HG03558 (cell line): ENCODE data around the gene TNK2.

ENCODE experiments used
- ATAC-seq: cut with Tn5 transposase; IDR thresholded peaks from one replicate; pipeline ENCODE4 v1.9.1; 2021; ENCODE audit warnings: moderate number of reproducible peaks; ENCODE audit not compliant: unreplicated experiment; ENCODE audit errors: extremely low read depth

The TNK2 gene

DNA sequence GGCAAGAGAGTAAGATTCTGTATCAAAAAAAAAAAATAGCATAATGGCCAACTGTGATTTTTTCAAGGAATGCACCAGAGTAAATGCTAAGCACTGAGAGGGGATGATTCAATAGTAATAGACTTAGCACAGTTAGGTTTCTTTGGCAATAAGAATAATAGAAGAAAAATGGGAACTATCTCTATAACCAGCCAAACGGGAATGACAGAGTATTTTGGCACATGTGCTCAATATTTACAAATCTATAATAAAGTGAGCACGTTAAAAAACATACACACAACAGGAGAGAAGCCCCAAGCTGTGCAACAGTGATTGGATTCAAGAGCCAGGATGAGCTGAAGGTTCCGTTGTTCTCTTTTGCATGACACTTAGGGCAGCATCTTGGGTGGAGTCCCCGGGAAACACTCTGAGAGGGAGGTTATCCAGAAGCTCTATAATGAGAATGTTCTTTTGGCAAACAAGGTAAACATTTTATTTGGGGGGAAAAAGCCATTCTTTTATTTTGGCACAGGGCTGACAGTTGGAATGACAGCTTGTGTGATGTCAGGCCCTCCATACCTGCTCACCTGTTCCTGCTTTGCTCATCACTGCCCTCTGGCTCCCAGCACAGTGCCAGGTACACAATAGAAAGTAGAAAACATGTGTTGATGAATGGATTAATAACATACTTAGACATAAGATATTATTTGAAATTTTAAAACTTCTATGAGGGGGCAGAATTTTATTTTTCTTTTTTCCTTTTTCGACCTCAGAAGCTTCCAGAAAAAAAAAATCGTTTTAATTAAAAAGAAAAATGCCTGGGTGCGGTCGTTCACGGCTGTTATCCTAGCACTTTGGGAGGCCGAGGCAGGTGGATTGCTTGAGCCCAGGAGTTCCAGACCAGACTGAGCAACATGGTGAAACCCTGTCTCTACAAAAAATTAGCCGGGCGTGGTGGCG lies 52.6 kb downstream of the TNK2 start:
- no peak for ATAC-seq

DNA sequence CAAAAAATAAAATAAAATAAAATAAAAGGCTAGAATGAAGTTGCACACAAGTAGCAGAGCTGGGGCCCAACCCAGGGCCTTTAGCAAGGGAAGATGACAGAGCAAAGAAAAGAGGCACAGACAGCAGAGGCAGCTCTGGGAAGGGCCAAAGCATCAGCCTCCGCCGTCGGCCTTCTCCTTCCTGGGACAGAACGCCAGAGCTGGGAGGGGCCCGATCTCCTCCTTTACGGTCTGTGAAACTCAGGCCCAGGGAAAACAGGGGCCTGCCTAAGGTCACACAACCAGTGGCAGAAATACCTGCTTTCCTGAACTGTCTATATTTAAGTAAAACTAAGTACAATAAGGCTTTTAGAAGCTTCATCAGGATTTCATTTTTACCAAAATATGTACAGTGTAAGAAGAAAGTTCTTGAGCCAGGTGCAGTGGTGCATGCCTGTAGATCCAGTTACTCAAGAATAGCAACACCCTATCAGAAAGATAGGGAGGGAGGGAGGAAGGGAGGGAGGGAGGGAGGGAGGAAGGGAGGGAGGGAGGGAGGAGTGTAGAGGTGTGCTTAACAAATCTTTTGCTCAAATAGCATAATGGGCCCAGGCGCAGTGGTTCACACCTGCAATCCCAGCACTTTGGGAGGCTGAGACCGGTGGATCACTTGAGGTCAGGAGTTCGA lies 53.6 kb downstream of the TNK2 start:
- ATAC-seq: no peak

DNA sequence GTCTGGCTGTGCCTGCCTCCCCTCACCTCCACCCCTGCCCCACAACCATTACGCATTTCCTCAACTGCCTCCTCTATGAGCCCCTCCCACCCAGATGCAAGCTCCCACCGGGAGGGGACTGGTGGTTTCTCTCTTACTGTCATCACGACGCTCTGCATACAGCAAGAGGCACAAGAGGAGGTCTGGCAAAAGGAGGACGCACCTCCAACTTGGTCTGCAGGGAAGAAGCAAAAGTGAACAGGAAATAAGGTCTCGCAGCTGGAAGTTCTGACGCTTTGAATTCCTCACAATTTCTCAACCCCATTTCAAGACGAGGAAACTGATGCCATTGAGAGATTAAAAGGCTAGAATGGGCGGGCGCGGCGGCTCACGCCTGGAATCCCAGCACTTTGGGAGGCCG lies 54.4 kb downstream of the TNK2 start:
- no peak for ATAC-seq

DNA sequence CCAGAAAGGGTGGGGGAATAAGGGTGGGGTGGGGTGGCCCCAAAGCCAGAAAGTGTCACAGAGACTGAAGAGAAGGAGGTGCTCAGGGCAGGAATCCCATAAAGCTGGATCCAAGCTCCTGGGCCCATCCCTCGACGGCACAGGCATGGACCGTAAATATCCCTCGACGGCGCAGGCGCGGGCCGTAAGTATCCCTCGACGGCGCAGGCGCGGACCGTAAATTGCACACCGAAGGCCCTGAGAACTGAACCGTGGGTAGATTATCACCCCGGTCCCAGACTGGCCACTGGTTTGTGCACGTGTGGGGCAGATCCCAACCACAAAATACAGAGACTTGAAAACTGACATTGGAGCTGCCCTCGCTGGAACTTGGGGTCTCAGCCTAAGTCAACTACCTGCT lies 55.3 kb downstream of the TNK2 start:
- no peak for ATAC-seq

DNA sequence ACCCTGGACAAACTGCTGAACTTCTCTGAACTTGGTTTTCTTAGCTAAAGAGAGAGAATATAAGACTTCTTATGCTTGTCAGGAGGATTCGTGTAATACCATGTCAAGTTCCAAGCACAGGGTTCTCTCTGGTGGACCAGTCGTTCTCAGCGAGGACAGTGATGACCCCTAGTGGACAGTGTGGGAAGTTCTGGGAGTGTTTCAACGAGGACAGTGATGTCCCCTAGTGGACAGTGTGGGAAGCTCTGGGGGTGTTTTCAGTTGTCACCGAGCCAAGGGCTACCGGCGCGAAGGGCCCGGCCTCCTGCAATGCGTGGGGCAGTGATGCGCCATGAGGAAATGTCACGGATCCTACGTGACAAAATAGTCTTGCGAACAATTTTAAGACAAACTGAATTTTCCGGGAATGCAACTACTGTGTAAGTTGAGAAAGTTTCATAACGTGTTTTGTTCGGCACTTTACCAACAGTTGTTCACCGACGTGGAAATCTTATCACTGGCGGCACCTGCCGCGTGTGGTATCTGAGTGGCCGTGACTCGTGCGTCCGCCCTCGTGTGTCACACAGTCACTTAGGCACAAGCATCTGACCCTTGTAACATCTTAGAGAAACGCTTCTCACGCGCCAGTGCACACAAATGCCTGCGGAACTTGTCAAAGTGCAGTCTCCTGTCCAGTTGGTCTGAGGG lies 57.4 kb downstream of the TNK2 start:
- peak; percentile 56 for ATAC-seq

DNA sequence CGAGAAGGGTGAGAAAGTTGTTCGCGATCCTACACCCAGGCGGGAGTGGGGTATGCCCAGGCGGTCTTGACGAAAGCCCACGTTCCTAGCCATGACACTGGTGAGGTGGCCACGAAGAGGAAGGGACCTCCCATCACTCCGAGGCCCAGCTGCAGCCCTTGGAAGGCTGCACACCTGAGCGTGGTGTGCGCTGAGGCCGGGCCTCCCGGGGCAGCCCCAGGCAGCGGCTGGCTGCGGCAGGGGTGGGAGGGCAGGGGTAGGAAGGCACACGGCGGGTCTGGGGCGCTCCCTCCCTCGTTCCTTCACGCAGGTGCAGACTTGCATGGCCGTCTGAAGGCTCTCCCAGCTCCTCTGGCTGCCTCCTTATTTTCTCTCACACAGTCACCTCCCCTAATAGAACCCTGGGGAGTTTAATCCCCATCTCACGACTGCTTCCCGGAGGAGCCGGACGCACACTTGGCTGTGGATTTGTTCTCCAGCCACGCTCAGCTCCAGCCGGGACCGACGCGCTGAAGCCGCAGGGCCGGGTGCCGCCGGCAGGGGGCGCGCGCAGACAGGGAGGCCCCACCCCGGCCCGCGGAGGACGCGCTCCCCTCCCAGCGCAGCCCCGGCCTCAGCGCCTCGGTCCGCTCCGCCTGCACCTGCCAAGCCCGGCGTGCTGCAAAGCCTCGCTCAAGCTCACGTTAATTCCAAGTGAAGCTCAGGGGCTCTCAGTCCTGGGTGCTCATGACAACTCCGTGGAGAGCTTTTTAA lies 58.9 kb downstream of the TNK2 start:
- no peak for ATAC-seq

DNA sequence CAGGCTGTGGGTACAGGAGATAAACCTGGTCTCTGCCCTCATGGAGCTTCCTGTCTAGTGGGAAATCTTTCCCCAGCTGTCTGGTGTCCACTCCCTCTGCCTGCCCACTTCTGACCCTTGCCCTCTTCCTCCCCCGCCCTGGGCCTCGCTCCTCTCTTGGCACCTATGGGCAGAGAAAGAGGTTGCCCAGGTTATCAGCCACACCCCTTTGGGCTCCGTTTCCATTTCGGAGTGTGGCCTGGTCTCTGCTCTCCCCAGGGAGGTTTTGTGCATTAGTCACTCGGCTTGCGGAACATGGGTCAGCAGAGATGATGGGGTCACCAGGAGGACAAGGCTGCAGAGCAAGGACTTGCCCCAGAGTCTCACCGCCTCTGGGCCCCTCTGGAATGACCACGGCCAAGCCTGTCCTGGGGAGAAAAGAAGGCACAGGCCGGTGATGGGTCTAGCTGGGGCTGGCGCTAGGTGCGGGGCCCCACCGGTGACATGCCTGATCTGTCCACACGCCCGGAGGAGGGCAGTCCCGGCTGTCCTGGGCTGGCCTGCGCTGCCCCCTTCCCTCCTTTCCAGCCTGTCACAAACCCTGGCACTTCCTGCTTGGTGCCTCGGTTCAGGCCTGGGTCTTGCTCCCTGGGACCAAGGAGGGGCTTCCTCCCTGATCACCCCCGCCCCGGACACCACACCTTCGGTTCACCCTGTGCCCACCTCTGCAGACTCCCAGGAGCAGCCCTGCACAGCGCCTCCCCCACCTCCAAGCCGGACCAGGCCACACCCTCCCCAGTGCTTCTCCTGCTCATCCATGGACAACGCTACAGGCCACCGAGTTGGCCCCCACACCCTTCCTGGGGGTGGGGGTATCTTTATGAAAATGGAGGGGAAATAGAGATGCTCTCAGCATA lies 61.0 kb downstream of the TNK2 start:
- no peak for ATAC-seq

DNA sequence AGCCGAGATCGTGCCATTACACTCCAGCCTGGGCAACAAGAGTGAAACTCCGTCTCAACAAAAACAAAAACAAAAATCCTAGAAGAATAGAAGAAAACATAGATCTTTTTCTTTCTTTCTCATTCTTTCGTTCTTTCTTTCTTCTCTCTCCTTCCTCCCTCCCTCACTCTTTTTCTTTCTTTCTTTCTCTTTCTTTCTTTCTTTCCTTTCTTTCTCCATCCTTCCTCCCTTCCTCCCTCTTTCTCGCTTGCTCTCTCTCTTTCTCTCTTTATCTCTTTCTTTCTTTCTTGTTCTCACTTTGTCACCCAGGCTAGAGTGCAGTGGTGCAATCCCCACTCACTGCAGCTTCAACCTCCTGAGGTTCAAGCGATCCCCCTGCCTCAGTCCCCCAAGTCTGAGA lies 62.9 kb downstream of the TNK2 start:
- ATAC-seq: no peak

DNA sequence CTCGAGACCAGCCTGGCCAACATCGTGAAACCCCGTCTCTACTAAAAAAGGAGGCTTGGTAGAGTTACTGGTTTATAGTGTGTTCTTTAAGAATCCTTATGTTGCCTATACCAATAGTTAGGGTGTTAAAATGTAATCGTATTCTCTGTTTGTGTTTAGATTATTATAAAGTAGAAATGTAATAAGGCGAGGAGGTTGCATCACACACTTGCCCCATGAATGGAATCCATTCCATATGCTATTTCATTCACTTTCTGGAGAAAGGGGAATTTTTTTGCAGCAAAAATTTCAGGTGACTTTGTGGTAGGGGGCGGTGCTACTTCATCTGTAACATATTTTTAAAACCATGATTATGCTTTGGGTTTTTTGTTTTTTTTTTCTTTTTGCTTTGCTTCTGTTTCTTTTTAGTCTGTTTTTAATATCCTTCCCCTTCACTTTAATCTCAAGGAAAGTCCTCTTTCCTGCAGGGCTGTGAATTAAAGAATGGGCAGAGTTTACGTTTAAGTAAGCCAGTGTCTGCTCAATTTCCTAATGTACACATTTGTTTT lies 63.6 kb downstream of the TNK2 start:
- ATAC-seq: no peak

DNA sequence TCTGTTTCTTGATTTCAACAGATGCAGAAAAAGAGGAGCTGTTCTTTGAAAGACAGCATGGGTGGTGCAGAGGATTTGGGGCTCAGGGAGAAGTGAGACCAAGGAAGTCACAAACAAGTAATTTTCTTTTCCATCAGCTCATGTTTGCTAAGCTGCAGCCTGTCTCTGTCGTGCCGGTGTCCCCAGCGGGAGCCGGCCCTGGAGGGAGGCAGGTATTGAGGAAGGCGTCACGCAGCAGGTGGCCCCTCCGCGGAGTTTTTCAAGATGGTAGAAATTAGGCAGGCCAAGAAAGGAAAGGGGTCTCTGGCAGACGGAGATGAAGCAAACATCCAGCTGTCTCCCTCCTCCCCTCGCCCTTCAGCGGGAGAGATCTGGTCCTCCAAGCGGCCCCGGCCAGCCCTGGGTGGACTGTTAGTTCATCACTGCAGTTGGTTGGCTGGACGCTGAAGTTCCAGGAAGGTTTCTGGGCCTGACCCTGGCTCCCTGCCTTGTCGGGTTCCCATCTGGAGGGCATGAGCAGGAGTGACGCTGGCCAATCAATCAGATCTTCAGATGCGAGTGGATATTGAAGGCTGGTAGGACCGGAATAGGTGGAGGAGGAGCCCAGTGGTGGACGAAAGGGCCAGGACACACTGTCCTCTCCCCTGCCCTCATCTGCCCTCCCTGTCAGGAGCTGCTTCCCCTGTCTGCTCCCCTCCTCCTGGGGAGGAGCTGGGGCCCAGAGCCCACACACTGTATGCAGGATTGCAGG lies 68.9 kb downstream of the TNK2 start:
- ATAC-seq: no peak

DNA sequence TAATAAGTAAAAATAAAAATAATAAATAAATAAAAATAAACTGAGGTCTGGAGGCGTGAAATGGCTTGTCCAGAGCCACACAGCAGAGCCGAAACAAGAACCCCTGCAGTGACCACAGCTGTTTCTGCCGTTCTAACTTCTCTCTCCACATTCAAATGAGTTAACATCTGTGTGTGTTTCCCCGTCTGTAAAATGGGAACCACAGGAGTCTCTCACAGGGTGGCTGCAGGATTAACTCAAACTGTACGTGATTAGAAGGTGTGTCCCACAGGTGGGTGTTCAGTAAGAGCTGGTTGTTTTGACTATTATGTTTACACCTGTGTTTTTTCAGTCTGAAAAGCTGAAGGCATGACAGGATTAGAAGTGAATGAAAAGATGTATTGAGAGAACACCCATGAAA lies 69.6 kb downstream of the TNK2 start:
- ATAC-seq: no peak

DNA sequence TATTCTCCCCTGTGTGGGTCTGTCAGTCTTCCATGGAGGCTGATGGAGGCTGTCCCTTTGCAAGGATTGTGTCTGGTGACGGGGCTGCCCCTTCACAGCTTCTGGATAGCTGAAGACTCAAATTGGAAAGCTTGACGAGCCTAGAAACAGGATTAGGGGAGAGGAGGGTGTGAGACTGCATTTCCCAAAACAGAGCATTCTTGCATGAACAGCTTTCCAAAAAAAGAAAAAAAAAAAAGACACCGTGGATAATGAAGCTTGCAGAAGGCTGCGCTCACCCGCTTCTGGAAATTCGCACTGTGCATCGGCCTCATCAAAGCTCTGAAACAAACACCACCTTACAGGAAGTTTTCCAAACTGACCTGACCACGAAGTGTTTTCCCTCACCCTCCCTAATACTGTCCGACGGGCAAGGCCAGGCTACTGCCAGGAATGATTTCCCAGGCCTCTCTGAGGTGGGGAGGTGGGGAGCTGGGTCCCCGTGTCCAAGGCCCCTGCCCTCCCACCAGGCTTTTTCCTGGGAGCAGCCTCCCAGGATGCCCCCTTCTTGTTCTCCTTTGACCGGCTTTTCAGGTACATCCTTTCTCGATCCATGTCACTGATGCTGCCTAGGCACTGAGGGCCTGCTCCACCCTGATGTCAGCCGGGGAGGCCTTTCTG lies 71.7 kb downstream of the TNK2 start:
- no peak for ATAC-seq

DNA sequence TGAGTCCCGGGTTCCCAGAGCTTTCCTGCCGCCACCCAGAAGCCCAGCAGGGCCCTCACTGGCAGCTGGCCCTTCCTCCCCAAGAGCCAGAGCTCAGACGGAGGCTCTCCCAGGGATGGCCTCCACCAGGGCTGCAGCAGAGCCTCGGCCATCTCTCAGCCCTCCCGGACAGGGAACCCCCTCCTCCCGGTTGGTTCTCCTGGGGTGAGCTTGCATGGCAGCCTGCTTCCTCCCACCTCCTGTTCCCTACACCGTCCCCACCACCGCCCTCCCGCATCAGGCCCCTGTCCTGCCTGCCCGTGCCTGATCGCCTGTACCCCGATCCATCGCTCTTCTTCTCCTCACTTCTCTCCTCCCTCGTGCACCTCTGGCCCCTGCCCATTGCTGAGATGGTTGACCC lies 72.6 kb downstream of the TNK2 start:
- no peak for ATAC-seq

DNA sequence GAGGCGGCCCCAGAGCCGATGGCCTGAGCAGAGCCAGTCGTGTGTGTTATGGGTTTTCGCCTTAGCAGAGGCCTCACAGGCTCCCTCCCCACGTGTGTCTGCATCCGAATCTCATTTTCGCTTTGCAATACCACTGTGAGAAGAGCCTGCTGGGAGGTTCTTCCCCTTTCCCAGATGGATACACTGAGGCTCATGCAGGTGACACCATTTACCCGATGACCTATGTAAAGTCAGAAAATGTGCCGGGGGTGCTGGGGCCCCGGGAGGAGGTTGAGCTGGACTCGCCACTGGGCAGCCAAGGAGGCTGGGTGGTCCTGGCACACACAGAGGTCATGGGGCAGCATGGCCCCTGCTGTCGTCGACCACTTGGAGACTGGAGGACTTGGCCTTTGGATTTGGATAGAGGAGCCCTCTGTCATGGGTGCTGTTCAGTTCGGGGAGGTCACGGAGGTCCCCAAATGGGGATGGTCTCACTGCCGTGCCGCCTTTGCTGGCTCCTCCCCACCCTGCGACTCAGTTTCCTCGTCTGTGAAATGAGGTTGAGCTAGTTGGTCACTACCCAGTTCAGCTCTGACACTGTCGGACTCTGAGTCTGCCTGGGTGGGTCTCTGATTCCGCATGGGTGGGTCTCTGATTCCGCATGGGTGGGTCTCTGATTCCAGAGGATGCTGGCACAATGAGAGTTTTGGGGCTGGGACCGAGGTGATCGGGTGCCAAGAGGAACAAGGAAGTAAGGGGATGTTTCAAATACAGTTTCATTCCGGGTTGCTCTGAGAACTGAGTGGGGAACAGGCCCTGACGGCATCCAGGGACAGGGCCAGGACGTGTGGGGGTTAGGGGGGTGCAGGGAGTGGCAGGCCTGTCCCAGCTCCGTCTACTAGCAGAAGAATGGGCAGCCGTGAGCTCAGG lies 73.4 kb downstream of the TNK2 start:
- no peak for ATAC-seq

DNA sequence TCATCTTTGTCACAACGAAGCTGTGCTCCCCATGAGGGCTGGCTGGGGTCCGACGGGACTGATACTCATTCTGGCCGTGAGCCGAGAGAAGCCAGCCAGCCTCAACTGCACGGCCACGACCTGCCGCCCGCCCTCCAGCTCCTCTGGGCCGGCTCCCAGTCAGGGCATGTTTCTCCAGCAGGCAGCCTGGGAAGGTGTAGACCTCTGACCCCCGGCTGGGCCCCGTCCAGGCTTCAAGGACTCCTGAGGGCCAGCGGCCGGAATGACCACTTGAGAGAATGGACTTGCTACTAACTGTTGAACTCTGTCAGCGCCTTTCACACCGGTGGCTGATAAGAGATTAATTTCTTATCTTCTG lies 78.5 kb downstream of the TNK2 start:
- ATAC-seq: no peak

DNA sequence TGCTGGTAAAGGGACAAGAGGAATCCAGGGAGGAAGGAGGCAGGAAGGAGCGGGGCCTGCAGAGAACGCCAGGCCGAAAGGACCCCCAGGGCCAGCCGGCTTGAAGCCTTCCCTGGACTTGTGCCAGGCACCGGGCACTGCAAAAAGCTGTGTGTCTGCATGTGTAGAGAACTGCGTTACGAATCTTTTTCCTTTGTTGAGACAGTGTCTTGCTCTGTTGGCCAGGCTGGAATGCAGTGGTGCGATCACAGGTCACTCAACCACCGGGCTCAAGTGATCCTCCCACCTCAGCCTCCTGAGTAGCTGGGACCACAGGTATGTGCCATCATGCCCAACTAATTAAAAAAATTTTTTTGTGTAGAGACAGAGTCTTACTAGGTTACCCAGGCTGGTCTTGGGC lies 79.6 kb downstream of the TNK2 start:
- ATAC-seq: no peak
